Smooth muscle cell of the coronary artery (primary cell): ENCODE measurements around the gene GOLGA8S. TPM values are rescaled to one million over a fixed set of nuclear protein-coding genes. Genes with fewer than 3 reads are reported as not detected.

ENCODE experiments used
- total RNA-seq: library from RNA; depleted of rRNA; stranded (reverse); fragments of >200 nt; gene quantifications from 2 replicates; pipeline ENCODE4 v1.2.3, GENCODE V29; 2014; ENCODE audit warnings: low replicate concordance

Gene GOLGA8S, protein sequence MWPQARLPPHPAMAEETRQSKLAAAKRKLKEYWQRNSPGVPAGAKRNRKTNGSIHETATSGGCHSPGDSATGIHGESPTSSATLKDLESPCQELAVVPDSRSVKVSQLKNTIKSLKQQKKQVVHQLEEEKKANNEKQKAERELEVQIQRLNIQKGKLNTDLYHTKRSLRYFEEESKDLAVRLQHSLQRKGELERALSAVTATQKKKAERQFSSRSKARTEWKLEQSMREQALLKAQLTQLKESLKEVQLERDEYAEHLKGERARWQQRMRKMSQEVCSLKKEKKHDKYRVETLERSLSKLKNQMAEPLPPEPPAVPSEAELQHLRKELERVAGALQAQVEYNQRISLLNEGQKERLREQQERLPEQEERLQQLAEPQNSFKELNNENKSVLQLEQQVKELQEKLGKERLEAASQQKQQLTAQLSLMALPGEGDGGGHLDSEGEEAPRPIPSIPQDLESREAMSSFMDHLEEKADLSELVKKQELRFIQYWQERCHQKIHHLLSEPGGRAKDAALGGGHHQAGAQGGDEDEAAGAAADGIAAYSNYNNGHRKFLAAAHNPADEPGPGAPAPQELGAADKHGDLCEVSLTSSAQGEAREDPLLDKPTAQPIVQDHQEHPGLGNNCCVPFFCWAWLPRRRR
- under 0.01 TPM in 1 of 2 replicates, not detected in the other for total RNA-seq

DNA sequence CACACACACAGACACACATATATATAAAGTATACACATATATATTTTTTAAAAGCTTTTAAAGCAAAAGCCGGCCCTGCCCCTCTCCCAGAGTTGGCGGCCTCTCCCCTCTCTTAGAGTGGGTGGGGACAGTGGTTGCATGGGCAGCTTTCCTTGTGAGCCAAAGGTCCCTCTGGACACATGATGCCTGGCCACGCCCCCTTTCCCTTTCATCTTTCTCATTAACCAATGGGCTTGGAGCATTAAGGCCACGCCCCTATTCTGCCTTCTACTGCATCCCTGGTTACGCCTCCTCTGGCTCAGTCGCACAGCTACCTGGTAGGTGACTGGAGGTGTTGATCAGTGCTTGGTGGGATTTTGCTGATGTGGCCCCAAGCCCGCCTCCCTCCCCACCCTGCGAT lies at the start of gene GOLGA8S:
GOLGA8S (plus strand) TSS at position 301 of the 400 bp plus-strand sequence; CDS start at position 363, 62 bp downstream.

DNA sequence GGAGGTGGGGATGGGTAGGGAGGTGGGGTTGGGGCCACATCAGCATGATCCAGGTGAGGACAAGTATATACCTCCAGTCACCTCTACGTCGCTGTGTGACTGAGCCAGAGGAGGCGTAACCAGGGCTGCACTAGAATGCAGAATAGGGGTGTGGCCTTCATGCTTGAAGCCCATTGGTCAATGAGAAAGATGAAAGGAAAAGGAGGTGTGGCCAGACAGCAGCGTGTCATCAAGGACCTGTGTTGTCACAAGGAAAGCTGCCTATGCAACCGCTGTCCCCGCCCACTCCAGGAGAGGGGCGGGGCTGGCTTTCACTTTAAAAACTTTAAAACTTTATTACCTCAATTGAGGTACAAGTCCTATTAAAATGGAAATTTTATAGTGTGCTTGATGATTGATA lies 20.5 kb upstream of the GOLGA8S start, which contains the start of gene GOLGA6L26:
GOLGA6L26 (minus strand) TSS at position 101 of the 400 bp plus-strand sequence; CDS start at position 40, 61 bp downstream.

Other genes starting within 250 kb of the GOLGA8S start
- gene GOLGA6L1, start 217.9 kb upstream of the GOLGA8S start, total RNA-seq = not detected in 2 replicates
- gene GOLGA6L26, start 20.6 kb upstream of the GOLGA8S start, total RNA-seq = not detected in 2 replicates
- gene GOLGA6L2, start 92.5 kb downstream of the GOLGA8S start, total RNA-seq = not detected in 2 replicates
- 0.90 and 1.4 TPM in 2 replicates for gene MKRN3, start 210.9 kb downstream of the GOLGA8S start, total RNA-seq